GM12865 (cell line): ENCODE data around the gene TRAF2.

ENCODE experiments used
- DNase-seq: peaks from one replicate; pipeline ENCODE4 v3.0.0; 2010; ENCODE audit warnings: low read depth
- H3K4me3 ChIP-seq: 2 replicates; pipeline ENCODE4 v1.5.1; 2011; ENCODE audit warnings: mild to moderate bottlenecking, low read depth, low read length, control low read depth
- CTCF ChIP-seq: IDR thresholded peaks from 2 replicates; pipeline ENCODE4 v1.5.1; 2011; ENCODE audit warnings: low read length, control low read depth, low read depth, inconsistent platforms; ENCODE audit not compliant: insufficient read depth; ENCODE audit errors: missing control alignments

TRAF2 gene

GRCh38 chr9:136936645-136937170, 50.4 kb downstream of the TRAF2 start:
- TF ChIP-seq CTCF = no peak
- H3K4me3 ChIP-seq = no peak overlapping the region
- DNase-seq = no peak

GRCh38 chr9:136937186-136938001, 51.1 kb downstream of the TRAF2 start:
- no peak for DNase-seq
- H3K4me3 ChIP-seq = no peak overlapping the region
- TF ChIP-seq CTCF = no peak

GRCh38 chr9:136939431-136939995, 53.2 kb downstream of the TRAF2 start:
- no peak for TF ChIP-seq CTCF
- no peak for DNase-seq
- H3K4me3 ChIP-seq = no peak overlapping the region

GRCh38 chr9:136939996-136940525, 53.7 kb downstream of the TRAF2 start:
- no peak overlapping the region for H3K4me3 ChIP-seq
- no peak for DNase-seq
- TF ChIP-seq CTCF = no peak

GRCh38 chr9:136940526-136941230, 54.4 kb downstream of the TRAF2 start:
- DNase-seq = no peak
- TF ChIP-seq CTCF = no peak
- no peak overlapping the region for H3K4me3 ChIP-seq

GRCh38 chr9:136941231-136942111, 55.2 kb downstream of the TRAF2 start:
- H3K4me3 ChIP-seq = no peak overlapping the region
- no peak for DNase-seq
- TF ChIP-seq CTCF = no peak
